Vagina (tissue), 2 donors: Measurements from ENCODE around the gene KCTD7.
"Not testable (repeated sequence)": the region's sequence is repeated elsewhere in the genome, so short reads cannot be mapped to it uniquely, and the experiment has no call there.

Experiments used
- POLR2A ChIP-seq, 2 donors: fragments of 450-650 bp; IDR thresholded peaks; one replicate each; pipeline ENCODE4 v1.6.1; 2017; ENCODE audit warnings: antibody characterized with exemption in 2 of 2, mild to moderate bottlenecking in 2 of 2, moderate library complexity in 2 of 2
- TF ChIP-seq, protein P1 (sequence below), 3 experiments: fragments of 450-650 bp in 2 of 3; fragments of 200-600 bp in 1 of 3; sonication (generic) in 1 of 3; IDR thresholded peaks; one replicate each; pipeline ENCODE4 v1.5.1; 2017 to 2019; ENCODE audit warnings: antibody characterized with exemption in 3 of 3, mild to moderate bottlenecking in 2 of 3, moderate library complexity in 2 of 3

DNA sequence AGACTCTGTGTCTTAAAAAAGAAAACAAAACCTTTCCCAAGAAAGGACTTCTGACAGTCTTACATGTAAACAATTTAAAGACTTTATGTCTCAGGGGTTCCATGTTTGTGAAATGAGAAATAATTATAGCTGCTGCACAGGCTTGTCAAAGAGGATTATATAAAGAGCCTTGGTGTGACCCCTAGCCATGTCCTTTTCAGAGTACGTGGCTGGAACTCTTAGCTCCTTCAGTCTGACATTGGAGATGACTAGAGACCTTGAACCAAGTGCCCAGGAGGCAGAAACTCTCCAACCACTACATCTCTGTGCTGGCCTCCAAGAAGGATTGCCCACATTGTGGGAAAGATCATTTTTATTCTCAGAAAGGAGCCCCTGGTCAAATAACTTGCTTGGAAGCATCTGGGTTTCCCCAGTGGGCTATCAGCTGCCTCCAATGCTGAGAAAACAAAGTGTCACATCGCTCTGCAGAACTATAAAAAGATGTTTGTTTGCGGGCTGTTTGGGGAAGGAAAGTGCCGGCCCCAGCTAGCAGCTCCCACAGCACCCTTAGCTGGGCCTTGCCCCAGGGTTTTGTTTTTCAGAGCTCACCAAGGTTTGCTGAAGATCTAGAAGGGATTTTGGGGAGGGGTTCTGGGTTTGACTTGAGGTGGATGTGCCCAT lies 6.8 kb downstream of the KCTD7 start:
- TF ChIP-seq, protein P1, sequence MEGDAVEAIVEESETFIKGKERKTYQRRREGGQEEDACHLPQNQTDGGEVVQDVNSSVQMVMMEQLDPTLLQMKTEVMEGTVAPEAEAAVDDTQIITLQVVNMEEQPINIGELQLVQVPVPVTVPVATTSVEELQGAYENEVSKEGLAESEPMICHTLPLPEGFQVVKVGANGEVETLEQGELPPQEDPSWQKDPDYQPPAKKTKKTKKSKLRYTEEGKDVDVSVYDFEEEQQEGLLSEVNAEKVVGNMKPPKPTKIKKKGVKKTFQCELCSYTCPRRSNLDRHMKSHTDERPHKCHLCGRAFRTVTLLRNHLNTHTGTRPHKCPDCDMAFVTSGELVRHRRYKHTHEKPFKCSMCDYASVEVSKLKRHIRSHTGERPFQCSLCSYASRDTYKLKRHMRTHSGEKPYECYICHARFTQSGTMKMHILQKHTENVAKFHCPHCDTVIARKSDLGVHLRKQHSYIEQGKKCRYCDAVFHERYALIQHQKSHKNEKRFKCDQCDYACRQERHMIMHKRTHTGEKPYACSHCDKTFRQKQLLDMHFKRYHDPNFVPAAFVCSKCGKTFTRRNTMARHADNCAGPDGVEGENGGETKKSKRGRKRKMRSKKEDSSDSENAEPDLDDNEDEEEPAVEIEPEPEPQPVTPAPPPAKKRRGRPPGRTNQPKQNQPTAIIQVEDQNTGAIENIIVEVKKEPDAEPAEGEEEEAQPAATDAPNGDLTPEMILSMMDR (IDR thresholded peaks at IDR 0.05) = not testable (repeated sequence)
- TF ChIP-seq POLR2A (IDR thresholded peaks at IDR 0.05) = not testable (repeated sequence)
